ENCODE measurements around the gene ROGDI. TPM values are rescaled to one million over a fixed set of nuclear protein-coding genes. Genes with fewer than 3 reads are reported as not detected.
A peak's percentile ranks its signal among the peaks of the same experiment; 100 is the strongest.

Gene ROGDI
- 11.5 and 33.7 TPM in 2 replicates for total RNA-seq (2011; cell fraction: chromatin; rRNA removed; ENCODE audit: low replicate concordance)
- total RNA-seq (2011; cell fraction: nucleolus; rRNA removed), result 25.3 and 25.8 TPM in 2 replicates
- total RNA-seq (2011; cell fraction: nucleoplasm; rRNA removed), result 16.5 and 22.7 TPM in 2 replicates
- total RNA-seq (2014; rRNA removed) (22.2 and 25.3 TPM in 2 replicates), total RNA-seq (2014; rRNA removed; fragmentation: Illumina TruSeq; extraction: Trizol) (4.9 and 8.2 TPM in 2 replicates), total RNA-seq (2015; rRNA removed; fragmentation: Illumina TruSeq; extraction: Trizol) (16.8 and 18.3 TPM in 2 replicates), total RNA-seq (2021) (24.4 and 28.4 TPM in 2 replicates), polyA plus RNA-seq (2011; rRNA removed) (13.1 and 19.3 TPM in 2 replicates), polyA plus RNA-seq (2014; fragmentation: Illumina TruSeq; extraction: Trizol) (16.5 and 24.8 TPM in 2 replicates), polyA plus RNA-seq (2014; fragmentation: Nextera tagmentation; extraction: Ambion mirVana) (1 to 10 TPM in 1 of 2 experiments, under 1 TPM in 1; 0.97 to 1.1 TPM), polyA plus RNA-seq (2014; rRNA removed) (36.1 and 37.3 TPM in 2 replicates), polyA minus RNA-seq (2011; rRNA and poly(A)+ RNA removed) (2.8 and 5.1 TPM in 2 replicates), Bru-seq, nascent RNA (percentile 58 among the genes with signal in this experiment), BruChase-seq, experiment 1, labeled RNA remaining after a 2-hour chase (percentile 39 among the genes with signal in this experiment), BruChase-seq, experiment 2, labeled RNA remaining after a 6-hour chase (percentile 52 among the genes with signal in this experiment)
- 26.0 and 56.4 TPM in 2 replicates for polyA plus RNA-seq (2011; cell fraction: cytosol; rRNA removed)
- 80.7 and 101 TPM in 2 replicates for polyA plus RNA-seq (2011; cell fraction: nucleus; rRNA removed)
- polyA plus RNA-seq (2012), result 24.8 and 32.1 TPM in 2 replicates
- polyA minus RNA-seq (2011; cell fraction: cytosol; rRNA and poly(A)+ RNA removed), result 6.8 and 9.5 TPM in 2 replicates
- 8.1 and 10.2 TPM in 2 replicates for polyA minus RNA-seq (2011; cell fraction: nucleus; rRNA and poly(A)+ RNA removed)
- long read RNA-seq, experiment 1, transcript ROGDI-201 (11 exons, 1,735 nt), result major isoform, 8 of 53 reads
- long read RNA-seq, experiment 1, partial matches to known transcripts, result 13 of 53 reads
- long read RNA-seq, experiment 1, other reads (novel, unspliced or antisense), result 31 of 53 reads
- long read RNA-seq, experiment 2, transcript ROGDI-201 (11 exons, 1,735 nt), result major isoform, 6 of 26 reads
- long read RNA-seq, experiment 2, partial matches to known transcripts, result 3 of 26 reads
- long read RNA-seq, experiment 2, other reads (novel, unspliced or antisense), result 13 of 26 reads
- long read RNA-seq, experiment 3, transcript ROGDI-201 (11 exons, 1,735 nt), result major isoform, 5 of 11 reads
- long read RNA-seq, experiment 3, partial matches to known transcripts, result 4 of 11 reads
- long read RNA-seq, experiment 3, other reads (novel, unspliced or antisense), result 2 of 11 reads

DNA sequence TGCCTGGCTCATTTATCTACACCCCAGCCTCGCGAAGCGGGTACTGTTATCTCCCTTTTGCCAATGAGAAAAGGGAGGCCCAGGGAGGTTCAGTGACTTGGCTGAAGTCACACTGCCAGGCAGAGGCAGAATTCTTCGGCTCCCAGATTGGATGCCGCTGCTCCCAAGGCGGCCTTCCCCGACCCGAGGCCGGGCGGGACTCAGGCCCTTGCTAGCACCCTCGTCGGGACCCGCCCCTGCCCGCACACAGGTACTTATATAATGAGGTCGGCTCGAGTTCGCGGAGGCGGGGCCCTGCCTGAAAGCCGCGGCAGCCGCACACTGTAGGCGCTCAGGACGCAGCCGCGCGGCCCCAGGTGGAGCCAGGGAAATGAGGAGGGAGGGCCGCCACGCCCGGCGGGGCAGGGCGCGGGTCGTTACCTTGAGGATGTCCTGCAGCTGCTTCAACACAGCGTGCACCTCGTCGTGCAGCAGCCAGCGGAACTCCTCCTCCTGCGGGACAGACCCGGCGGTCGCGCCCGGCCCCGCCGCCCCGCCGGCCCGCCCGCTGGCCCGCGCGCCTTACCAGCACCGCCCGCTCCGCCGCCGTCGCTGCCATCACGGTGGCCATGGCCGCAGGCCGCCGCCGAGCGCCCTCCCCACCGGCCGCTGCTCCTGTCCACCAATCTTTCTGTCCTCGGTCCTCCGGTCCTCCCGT is at the start of gene ROGDI:
ROGDI (minus strand) TSS at position 672 of the 697 bp plus-strand sequence; CDS start at position 610, 62 bp downstream.
- Histone ChIP-seq H4K20me1 (replicated peaks; ENCODE audit: control insufficient read depth, insufficient read depth, low read length) (no peaks in the 10 kb centered on the region; the same call in 1 of the 2 replicates), H3K4me2 (ENCODE audit: insufficient read depth, low read length) (peak within 1 kb of the TSS; percentile 79), H3K9me3 (replicated peaks; ENCODE audit: control insufficient read depth, insufficient read depth, low read depth, low read length) (no peaks in the 10 kb centered on the region), H3K4me1 (replicated peaks in 1 of 2; ENCODE audit: control insufficient read depth in 2 of 2, insufficient read depth in 2 of 2, low read length in 2 of 2) (peaks cover 35 to 70% of the 10 kb centered on the region in 2 experiments), H2AFZ (ENCODE audit: low read depth, low read length) (peak within 1 kb of the TSS; percentile 91), H3K27ac (ENCODE audit: extremely low read depth, low read depth, low read length) (peak within 1 kb of the TSS; percentile 78), H3K36me3 (ENCODE audit: control insufficient read depth, insufficient read depth, low read length) (peaks cover 41% of the 10 kb centered on the region; the same call in 2 of the 3 replicates), H3K4me3 (peak within 1 kb of the TSS; percentile 89), H3K79me2 (ENCODE audit: control insufficient read depth, insufficient read depth, low read length) (peaks cover 6% of the 10 kb centered on the region; the same call in 2 of the 3 replicates), H3K9me1 (ENCODE audit: control insufficient read depth, insufficient read depth, low read length) (no peaks in the 10 kb centered on the region), H3K27me3 (ENCODE audit: control insufficient read depth in 2 of 2, insufficient read depth in 2 of 2, low read length in 2 of 2) (no peaks in the 10 kb centered on the region), H3K9ac (ENCODE audit: insufficient read depth in 1 of 2, low read depth in 2 of 2, low read length in 2 of 2) (peak within 1 kb of the TSS; percentile 67 to 89)
- WGBS (ENCODE audit: insufficient coverage, low coverage, missing lambda C conversion rate), result 1% methylated on average over 62 of the region's 70 CpGs
- no TSS peak for BruUV-seq (replicated peaks)
- in situ Hi-C loops (cut with MboI) (no loop called here), intact Hi-C loops (cut with micrococcal nuclease) (loop anchor here (2.0 to 5.0 kb wide), 2 partner anchors 45 to 85 kb away; partner anchors contain the start of genes GLYR1 and UBN1)
- ATAC-seq (peak; percentile 65), FAIRE-seq (peak; percentile 78), DNase-seq (ENCODE audit: extremely low read depth in 1 of 4, low spot score in 3 of 4) (peak; percentile 74 to 90 (median 79))
- ChIA-PET POLR2A (interaction anchor here (0.5 to 1.8 kb wide), 7 partner anchors 11 to 100 kb away, joined by 3 to 7 read pairs (median 4); partner anchors contain the start of gene ZNF500), CTCF (ENCODE audit: low intra/inter-chr PET ratio) (no interaction called here)
- TF ChIP-seq NR2C2 (CRISPR knock-in tag; IDR thresholded peaks at IDR 0.05) (no peak), NR2C2 (tag; IDR thresholded peaks at IDR 0.05) (peak; percentile 55), NFE2L1 (tag; IDR thresholded peaks at IDR 0.05; ENCODE audit: borderline replicate concordance, low read depth) (no peak), ZBTB7A (IDR thresholded peaks at IDR 0.05; ENCODE audit: borderline replicate concordance, control insufficient read depth, low read depth, low read length) (peak; percentile 32; the same call in 1 of the 2 replicates), MYNN (IDR thresholded peaks at IDR 0.05) (peak; percentile 19; the same call in 1 of the 2 replicates), MYNN (CRISPR knock-in tag; IDR thresholded peaks at IDR 0.05) (no peak), PHB (CRISPR knock-in tag; IDR thresholded peaks at IDR 0.05) (no peak), RNF219 (CRISPR knock-in tag; IDR thresholded peaks at IDR 0.05) (no peak), YY1 (IDR thresholded peaks at IDR 0.05; ENCODE audit: borderline replicate concordance in 1 of 3, control insufficient read depth in 1 of 3, extremely low read depth in 1 of 3, insufficient read depth in 3 of 3, insufficient read length in 1 of 3, insufficient replicate concordance in 2 of 3, low read depth in 1 of 3, low read length in 2 of 3) (peak in 2 of 3 experiments; percentile 22 to 33), SIN3A (IDR thresholded peaks at IDR 0.05; ENCODE audit: borderline replicate concordance in 2 of 2, control insufficient read depth in 1 of 2, low read depth in 2 of 2, low read length in 2 of 2) (peak; percentile 8 to 79; a peak in 2 of 4 replicates), KLF13 (tag; IDR thresholded peaks at IDR 0.05; ENCODE audit: borderline replicate concordance, low read depth) (0 out of 2 replicates have a peak, but pooled peaks have one; percentile 16), HEY1 (CRISPR knock-in tag; IDR thresholded peaks at IDR 0.05; ENCODE audit: borderline replicate concordance) (no peak)

Measured in K562 (cell line).